ENCODE data around the gene STARD3.

The STARD3 gene

DNA sequence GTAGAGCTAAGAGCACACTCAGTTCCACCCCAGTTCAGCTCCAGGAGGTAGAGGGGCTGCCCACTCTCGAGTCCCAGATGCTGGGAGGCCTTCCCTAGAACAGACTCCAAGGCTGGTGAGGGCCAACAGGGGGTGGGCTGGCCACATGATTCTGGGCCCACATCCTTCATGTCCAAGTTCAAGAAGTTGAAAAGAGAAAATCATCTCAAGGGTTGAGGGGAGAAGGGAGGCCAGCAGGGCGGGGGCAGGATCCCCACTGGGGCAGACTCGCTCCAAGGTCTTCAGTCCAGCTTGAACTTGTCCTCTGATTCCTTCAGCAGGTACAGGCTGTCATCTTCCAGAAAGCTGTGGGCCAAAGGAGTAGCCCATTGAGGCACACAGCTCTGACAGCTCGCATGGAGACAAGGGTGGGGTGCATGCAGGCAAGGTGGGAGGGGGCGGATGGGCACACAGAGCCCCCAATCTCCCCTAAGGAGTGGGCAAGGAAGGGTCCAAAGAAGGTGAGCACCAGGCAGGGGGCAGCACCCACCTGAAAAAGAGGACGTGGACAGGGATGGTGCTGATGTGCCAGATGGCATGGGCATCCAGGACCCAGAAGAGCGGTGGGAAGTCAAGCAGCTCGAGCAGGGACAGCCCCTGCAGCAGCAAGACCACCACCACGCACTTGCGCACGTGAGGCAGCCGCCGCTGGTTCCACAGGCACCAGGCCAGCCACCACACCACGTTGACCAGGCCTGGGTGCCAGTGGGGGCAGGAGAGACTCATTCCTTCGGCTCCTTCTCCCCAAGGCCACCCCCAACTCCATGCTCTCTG lies 35.8 kb downstream of the STARD3 start:
- no peak for DNase-seq (ENCODE audit: low spot score)

DNA sequence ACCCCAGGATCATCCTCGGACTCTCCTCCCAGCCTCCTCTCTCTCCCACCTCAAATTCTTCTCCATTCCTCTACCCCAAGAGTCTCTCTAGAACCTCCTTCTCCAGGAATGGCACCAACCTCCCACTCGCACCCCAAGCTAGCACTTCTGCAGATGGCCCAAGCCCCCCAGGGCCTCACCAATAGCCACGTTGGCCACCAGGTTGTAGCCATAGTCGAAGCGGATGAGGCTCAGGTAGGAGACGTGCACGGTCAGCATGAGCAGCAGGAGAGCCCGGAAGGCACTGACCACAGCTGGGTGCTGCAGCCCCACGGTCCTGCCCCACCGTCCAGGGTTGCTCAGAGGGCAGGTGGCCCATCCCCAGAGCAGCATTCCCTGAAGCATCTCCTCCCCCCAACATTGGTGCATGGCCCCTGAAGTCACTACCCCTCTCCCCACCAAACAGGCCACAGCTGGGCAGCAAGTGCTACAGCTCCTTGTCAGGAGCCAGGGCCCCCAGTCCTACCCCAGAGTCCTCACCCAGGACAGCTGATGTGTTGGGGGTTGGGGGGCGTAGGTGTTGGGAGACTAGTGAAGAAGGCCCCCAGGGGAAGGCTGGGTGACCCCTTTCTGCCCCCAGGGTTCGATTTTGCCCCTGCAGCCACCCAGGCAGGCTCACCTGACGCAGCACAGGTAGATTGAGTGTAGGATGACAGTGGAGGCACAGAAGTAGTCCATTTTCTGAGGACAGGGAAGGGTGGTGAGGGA lies 36.6 kb downstream of the STARD3 start:
- DNase-seq (ENCODE audit: low spot score), result no peak

DNA sequence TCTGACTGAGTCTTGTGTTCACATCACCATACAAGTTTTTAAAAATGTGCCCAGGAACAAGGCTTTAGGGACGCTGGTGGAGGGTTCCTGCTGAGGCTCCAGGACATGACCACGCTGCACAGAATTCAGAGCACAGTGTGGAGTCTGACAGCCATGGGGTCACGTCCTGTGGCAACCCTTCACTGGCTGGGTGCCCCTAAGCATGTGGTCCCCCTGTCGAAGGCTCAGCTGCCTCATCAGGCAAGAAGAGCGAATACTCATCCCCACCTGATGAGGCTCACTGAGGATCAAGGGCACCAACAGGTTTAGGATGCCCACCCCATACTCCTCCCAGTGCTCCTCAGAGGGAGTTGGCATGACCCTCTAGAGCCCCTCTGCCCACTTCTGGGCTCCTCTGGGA lies 37.2 kb downstream of the STARD3 start:
- DNase-seq (ENCODE audit: low spot score), result no peak

DNA sequence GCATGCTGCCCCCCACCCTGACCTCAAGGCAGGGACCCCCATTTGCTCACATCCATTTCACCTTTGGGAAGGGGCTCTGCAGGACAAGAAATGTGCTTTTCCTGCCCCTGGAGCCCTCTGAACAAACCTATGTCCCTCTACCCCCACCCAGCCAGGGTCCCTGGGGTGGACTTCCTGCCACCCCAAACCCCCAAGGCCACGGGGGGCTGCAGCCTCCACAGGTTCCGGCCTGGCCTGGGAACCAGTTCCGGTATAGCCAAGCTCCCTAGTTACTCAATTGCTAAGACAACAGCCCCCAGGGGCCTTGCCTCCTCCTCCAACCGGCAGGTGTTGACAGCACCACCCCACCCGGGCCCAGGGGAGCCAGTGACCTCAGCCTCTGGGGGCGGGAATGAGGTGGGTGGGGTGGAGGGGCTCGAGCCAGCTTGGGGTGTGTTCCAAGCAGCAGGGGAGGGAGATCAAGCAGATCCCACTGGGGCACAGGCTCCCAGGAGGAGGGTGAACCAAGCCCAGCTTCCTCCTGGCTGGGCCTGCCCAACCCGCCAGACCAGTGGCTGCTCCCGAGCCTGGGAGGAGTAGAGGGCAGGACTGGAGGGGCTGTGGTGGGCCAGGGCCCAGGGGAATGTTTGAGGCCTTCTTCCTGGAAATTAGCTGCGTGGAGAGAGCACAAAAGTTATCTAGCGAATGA lies 37.9 kb downstream of the STARD3 start:
- DNase-seq (ENCODE audit: low spot score), result no peak

DNA sequence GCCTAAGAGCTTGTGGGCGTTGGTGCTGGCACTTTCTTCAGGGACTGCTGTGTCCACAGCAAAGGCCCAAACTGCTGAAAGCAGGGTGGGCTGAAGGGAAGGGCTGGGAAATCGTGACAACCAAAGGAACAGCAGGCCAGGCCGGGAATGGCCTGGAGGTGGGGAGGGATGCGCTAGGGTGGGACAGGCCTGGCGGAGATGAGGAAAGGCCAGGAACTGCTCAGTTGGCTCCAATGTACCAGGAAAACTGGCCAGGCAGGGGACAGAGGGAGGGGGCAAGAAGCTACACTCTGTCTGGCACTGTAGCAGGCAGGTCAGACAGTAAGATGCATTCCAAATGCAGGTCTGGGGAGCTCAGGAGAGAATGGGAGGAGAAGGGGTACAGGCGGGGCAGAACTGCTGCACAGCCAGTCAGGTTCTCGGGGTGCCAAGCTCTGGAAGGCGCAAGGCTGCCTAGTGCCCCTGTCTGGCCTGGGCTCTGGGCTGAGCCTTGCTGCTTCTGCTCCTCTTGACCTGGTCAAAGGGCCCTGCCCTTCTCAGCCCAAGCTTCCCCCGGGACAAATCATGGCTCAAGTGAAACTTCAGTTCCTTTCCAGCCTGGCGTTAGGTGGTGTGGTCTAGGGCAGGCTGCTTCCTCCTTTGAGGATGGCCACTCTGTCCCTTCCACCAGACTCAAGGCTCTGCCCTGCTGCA lies 38.6 kb downstream of the STARD3 start:
- DNase-seq (ENCODE audit: low spot score), result no peak

DNA sequence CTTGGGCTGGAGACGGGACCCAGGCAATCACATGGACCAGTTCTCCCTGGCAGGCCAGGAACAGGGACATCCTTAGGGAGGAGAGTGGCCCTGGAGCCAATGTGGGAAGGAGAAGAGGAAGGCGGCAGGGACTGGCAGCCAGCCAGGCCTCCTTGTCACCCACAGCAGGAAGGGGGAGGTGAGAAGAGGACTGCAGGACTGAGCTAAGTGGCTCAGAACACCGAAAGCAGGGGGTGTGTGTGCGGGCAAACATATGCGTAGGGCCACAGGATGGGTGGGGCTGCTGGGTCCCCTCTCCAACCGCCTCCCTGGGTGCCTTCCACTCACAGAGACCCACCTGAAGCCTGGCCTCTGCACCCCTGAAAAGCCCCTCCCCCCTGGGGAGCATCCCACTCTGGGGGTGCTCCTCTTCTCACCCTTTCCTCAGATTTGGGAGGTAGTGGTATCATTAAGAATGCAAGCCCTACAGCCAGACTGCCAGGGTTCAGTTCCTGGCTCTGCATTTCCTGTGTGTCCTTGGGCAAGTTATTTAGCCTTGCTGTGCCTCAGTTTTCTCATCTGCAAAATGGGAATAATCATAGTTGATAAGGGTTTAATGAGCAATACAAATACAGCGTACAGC lies 39.4 kb downstream of the STARD3 start:
- no peak for DNase-seq (ENCODE audit: low spot score)

DNA sequence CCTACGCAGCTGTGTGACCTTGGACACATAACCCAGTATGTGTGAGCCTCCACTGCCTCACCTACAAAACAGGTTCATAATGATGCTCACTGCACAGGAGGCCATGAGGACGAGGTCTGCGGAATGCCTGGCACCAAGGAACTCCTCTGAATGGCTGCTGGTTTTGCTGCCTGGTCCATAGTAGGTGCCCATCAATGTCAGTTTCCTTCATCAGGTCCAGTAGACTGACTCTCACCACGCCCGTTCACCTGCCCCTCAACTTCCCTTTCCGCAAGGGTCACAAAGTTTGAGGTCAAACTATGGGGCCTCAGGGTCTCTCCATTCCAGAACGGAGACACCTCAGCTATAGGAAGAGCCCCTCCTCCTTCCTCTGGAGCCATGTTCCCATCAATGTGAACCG lies 40.1 kb downstream of the STARD3 start:
- no peak for DNase-seq (ENCODE audit: low spot score)

DNA sequence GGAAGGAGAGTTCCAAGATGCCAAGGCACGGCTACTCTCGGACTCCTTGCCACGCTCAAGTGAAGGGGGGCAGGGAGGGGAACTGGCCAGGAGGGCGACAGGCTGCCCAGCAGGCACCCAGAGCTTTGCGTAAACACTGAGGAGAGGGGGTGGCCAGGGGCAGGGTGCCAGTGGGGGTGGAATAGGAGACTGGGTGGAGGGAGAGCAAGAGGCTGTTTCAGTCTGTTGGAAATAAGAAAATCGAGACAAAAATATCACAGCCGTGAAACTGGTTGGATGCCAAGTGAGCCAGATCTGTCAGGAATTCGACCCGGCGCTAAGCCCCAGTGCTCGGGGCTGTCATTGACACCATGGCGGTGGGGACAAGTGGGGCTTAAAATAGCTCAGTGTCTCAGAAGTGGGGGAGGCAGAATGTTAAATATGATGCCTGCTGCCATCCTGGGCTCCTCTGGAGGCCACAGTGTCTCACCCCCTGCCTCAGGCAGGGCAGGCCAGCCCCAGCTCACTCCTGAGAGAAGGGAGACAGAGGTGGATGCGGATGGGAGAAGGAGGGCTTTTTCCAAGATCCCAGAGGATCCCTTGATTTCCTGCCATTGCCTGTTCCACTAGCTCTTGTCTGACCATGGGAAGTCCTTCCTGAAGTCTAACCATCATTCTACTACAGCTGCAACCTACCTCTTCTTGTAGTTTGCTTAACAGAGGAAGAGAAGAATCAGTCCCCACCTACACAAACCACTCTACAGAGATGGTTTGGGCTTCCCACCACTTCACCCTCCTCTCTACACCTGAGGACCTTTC lies 40.8 kb downstream of the STARD3 start:
- no peak for DNase-seq (ENCODE audit: low spot score)

DNA sequence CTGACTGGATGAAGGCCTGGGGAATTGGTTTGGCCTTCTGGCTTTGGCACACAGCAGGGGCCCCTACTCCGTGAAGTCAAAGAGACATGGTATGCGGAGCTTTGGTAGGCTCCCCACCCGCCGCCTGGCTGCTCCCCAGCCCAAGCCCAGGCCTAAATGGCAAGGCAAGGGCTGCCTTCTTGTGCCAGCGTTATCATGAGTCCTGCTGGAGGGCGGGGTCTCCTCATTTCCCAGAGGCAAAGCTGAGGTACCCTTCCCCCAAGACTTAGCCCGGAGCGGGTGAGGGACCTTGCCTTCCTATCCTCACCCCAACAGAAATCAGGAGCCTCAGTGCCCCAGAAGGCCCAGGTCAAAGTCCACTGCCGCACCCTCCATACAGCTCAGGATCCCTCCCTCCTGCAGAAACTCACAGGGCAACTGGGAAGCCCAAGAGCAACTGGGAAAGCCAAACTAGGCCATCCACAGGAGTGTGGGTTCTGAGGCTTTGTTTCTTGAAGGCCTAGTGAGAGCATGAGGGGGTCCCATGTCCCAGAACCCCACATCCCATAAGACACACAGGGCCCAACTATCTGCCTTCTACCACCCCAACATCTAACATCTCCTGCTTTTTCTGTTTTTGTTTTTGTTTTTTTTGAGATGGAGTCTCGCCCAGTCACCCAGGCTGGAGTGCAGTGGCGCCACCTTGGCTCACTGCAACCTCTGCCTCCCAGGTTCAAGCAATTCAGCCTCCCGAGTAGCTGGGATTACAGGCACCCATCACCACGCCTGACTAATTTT lies 41.6 kb downstream of the STARD3 start:
- no peak for DNase-seq (ENCODE audit: low spot score)

DNA sequence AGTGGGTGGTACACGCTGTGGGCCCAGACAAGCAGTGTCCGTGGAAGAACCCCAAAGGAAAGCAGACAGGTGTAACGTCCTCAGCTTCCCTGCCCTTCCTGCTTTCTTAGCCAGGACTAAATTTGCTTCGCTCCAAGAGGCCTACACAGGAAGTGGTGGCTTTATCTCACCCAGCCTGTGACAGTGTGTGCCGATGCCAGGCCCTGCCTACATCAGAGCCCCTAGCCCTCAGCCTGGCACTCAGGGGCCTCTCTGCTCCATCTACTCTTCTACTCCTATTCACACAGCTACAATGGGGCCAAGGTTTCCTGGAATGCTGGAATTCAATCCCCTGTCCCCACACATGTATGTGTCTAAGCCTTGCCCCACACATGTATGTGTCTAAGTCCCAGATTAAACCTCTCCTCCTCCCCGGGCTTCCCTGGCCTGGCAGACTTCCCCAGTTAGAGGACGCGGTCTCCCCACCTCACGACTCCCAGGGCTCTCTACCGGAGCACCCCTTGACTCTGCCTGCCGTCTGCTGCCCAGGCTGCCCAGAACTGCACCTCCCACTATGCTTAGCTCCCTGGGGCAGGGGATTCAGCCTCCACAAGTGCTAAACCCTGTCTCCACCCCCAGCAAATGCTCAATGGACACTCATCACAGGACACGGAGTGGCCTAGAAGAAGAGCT lies 42.7 kb downstream of the STARD3 start:
- DNase-seq (ENCODE audit: low spot score), result no peak

DNA sequence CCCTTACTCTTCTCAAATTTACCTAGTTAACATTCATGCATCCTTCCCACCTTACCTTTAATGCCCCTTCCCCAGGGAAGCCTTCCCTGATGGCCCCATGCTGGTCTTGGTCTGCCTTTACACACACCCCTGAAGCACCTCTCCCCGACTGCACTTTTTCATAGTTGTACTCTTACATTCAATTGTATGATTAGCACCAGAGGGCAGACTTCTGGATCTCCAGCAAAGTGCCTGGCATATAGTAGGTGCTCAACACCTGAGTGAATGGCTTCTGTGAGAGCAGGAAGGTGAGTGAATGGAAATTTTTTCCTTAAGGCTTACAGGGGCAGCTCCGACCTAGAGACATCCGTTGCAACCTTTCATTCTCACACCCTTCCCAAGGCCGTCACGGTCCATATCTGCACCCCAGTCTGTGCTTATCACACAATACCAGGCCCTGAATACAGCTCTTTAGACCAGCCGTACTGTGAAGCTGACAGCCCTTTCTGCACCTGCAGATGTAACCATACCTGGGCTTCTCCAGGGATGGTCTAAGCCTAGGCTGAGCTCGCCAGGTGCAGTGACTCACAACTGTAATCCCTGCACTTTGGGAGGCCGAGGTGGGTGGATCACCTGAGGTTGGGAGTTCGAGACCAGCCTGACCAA lies 46.5 kb downstream of the STARD3 start:
- no peak for DNase-seq (ENCODE audit: low spot score)

DNA sequence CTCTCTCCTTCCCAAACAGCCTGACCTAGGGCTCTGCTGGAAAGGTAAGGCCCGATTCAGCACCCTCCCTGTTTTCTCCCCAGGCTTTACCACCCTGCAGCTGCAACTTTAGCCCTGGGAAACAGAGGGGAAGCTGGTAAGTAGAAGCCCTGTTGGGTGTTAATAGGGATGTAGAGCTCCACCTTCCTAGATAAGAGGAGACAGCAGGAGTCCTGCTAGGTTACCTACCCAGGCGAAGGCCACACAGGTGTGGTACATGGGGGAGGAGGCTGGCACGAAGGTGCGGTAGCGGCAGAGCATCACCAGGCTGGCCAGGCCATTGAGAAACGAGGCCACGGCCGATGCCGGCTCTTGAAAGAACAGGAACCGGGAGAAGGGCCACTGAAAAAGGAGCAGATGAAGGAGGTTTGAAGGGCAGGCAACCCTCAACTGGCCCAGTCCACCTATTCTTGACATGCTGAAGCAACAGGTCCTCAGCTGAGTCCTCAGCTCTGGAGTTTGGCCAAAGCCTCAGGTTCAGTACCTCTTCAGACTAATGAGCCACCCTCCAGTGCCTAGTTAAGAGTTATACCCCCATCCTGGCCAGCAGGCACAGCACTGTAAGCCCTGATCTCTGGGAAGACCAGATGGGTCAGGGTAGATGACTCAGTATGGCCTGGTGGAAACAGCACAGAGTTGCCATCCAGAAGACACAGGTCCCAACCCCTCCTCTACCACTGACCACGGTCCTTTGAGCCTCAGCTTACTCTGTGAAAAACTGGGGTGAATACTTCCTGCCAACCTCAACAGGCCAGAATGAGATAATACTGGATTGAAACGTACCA lies 47.6 kb downstream of the STARD3 start:
- no peak for DNase-seq (ENCODE audit: low spot score)

DNA sequence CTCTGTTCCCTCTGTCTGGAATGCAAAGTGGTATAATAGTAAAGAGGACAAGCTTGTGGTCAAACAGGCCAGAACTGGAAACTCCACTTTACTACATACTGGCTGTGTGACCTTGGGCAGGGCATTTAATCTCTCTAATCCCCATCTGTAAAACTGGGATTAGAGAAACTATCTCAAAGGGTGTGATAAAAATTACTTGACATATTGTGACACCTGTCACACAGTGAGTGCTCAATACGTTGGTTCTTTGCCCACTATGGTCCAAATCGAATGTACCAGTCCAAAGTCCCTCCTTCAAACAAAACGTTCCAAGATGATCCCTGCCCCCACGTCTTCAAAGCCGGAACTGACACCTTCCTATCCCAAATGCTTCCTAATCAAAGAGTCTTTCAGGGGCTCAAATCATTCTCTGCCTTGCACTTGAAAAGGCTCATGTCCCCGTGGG lies 50.2 kb downstream of the STARD3 start:
- DNase-seq (ENCODE audit: low spot score), result no peak

DNA sequence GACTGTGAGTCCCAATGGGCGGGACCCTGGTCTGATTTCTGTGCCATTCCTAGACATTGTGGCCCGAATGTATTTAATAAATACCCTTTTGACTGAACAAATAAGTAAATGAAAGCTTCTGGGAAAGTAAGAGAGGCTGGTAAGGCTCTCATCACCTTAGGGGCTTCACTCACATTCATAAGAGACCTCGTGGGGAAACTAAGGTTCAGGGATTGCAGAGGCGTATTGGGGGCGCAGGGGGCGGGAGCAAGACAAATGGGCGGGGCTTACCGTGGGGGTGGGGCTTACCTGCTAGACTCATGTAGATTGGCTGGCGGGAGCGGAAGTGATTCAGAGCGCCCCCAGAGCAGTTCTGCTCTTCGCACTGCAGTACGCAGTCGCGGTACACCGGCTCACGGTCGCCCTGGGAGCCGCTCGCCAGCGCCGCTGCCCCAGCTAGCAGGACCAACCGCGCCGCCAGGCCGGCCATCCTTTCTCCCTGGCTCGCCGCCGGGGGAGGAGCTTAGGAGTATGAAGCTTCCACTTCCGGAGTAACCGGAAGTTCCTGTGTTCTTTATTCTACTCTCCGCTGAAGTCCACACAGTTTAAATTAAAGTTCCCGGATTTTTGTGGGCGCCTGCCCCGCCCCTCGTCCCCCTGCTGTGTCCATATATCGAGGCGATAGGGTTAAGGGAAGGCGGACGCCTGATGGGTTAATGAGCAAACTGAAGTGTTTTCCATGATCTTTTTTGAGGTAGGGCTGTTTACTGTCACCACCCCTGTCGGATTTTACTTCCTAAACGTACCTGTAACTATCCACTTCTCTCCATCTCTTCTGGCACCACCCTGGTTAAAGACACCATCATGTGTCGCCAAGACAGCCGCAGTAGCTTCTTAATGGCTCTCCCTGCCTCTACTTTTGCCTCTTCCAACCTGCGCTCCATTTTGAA lies 50.9 kb downstream of the STARD3 start, which contains the start of gene PGAP3:
PGAP3 (minus strand) TSS at position 512 of the 929 bp plus-strand sequence; CDS start at position 469, 43 bp downstream.
- peak; percentile 97 for DNase-seq (ENCODE audit: low spot score)

DNA sequence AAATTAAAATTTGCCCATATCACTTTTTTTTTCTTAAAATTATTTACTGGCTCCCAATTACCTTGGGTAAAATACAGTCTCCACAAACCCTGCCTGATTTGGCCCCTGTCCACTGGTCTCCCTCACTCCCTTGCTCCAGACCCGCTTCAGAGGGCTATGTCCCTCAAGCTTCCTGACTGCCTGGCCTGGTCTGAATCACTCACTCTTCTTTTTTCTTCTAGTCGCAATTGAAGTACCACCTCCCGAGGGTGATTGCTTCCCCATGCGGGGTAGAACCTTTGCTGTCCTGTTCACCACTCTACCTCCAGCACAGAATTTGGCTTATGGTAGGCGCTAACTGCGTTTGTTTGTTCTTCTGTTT lies 51.5 kb downstream of the STARD3 start:
- no peak for DNase-seq (ENCODE audit: low spot score)

DNA sequence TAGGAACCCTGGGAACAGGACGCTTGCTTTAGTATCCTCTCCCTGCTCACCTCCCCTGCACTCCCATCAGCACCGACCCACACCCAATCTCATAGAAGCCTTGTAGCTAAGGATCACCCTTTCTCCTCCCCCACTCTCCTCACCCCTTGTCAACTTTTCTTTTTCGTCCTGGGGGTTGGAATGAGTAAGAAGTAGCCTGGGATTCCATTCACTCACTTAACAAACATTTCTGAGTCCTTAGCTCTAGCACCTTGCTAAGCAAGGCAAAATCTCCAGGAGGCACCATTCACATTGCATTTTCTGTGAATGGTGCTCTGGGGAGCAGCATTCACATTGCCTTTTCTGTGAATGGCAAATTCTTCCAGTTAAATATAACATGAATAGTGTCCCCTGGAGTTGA lies 52.0 kb downstream of the STARD3 start:
- DNase-seq (ENCODE audit: low spot score), result no peak

DNA sequence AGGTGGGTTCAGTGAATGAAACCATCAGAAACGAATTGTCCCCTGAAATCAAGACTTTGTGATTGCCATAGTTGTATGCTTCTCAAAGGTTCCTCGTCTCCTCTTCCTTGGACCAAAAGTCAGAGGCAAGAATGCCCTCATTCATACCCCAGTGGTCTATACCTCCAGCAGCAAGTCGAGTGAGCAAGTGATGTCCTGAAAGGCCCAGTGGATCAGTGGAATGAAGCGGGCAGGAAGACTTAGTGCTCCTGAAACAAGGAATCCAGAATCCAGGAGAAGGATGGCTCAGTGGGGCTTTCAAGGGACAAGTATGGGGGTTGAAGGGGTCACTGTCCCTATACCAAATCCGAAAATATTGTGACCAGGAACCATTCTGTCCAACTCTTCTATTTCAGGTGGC lies 57.6 kb downstream of the STARD3 start:
- DNase-seq (ENCODE audit: low spot score), result no peak

All from AG08395 (cell line).